Activated gamma-delta T cell treated with Interleukin-2 at 50 U/mL for 16 hours (primary cell): ENCODE data around the gene FRYL.
"Not testable (repeated sequence)": the region's sequence is repeated elsewhere in the genome, so short reads cannot be mapped to it uniquely, and the experiment has no call there.

Source experiments
- DNase-seq: peaks from one replicate; pipeline ENCODE4 v3.0.0-alpha.2; 2020

FRYL gene

GRCh38 chr4:48779998-48780864, at the start of gene FRYL:
Gene FRYL, minus strand, starts transcription at chr4:48780279. Its CDS starts 145,869 bp downstream, at chr4:48634410.
- DNase-seq = peak; percentile 98

DNA sequence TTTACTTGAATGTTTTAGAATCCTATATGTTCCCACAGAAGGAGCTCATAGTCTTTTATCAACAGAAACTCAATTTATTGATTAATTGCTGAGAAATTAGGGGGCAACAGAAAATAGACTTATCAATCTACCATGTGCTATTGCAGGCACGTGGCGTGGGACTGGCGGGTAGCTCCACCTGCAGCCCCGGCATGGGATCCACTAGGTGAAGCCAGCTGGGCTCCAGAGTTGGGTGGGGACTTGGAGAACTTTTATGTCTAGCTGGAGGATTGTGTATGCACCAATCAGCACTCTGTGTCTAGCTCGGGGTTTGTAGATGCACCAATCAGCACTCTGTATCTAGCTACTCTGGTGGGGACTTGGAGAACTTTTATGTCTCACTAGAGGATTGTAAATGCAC, 47.5 kb upstream of the FRYL start:
- DNase-seq = no peak

GRCh38 chr4:48821431-48821830, 41.4 kb upstream of the FRYL start:
- DNase-seq = not testable (repeated sequence)

GRCh38 chr4:48816971-48817370, 36.9 kb upstream of the FRYL start:
- no peak for DNase-seq

GRCh38 chr4:48816297-48816696, 36.2 kb upstream of the FRYL start:
- not testable (repeated sequence) for DNase-seq

DNA sequence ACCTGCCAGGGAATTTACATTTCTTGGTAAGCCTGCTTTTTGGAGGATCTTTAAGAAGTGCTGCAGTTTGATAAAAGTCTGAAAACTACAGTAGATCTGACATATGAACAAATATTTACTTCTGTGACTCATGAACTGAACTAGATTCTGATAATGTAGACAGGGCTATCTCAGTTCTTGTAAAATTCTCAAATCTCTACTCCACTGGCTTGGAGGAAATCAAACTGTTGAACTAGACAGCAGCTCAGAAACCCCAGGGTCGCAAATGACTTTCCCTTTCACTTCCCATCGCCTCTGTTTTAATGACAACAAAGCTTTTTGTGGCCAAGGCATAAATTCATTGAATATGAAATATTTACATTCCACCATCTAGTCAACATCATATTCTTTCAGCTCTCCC, 35.4 kb upstream of the FRYL start:
- DNase-seq = no peak

DNA sequence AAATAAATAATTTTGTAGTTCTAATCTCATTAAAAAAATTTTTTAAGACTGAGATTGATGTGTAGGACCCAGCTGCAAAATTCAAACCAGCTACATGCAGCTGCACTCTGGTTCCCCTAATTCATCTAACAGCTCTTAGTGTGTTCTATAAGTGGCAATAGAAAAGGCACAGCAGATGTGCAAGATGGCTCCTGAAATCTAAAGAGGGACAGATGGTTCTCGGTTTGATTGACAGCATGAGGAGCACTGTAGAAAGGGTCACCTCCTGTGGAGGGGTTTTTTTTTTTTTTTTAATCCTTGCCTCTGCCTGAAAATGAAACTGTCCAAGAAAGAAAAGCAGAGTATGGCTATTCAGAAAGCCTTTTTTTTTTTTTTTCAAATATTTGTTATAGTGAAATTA, 33.9 kb upstream of the FRYL start:
- no peak for DNase-seq

- DNase-seq = no peak
These were observed 32.8 kb upstream of the FRYL start for GRCh38 chr4:48812866-48813265.

GRCh38 chr4:48804584-48805301, 24.7 kb upstream of the FRYL start:
- no peak for DNase-seq

DNA sequence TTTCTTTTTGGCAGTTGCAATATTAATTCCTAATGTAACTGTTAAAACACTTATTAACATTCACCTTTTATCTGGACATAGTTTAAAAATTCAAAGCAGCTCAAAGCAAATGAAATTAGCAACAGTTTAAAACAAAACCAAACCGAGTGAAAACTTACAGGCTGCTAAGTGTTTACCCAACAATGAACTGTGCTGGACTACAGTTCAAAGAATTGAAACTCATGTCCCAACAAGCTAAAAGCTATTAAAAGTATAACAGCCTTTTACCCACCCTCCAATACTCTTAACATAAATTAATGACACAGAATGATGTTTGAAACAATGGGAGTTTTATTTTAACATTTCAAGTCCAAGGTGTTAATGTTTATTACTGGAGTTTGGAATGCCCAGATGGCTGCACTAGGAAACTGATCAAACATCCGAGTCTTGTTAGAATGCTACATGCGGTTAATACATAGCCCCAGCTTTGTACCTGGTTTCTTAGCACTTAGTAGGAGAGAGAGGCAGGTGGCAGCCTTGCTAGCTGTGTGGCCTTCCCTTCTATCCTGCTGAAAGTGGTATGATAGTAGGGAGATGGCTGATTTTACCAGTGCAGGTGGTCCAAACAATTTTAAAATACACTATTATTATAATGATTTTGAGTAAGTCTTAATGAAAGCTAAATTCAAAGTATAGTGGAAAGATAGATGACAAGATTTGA, 21.1 kb upstream of the FRYL start:
- DNase-seq = no peak

GRCh38 chr4:48800155-48800554, 20.1 kb upstream of the FRYL start:
- DNase-seq = not testable (repeated sequence)

DNA sequence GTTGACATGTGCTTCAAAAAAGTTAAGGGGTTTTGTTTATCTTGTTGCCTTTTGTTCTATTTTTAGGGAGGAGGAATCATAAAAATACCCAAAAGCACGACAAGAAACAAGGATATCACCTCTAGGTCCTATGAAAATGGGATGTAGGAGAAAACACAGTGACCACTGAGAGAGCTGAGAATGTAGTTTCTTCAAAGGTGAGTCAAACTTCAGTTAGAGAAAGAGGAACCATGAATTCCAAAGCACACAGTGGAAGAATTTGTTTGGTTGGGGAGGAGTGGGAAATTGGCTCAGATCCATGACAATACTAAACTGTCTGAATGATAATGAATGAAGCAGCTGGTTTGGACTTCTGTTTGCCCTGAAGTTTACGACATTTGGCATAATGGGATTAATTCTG, 19.1 kb upstream of the FRYL start:
- DNase-seq = no peak

DNA sequence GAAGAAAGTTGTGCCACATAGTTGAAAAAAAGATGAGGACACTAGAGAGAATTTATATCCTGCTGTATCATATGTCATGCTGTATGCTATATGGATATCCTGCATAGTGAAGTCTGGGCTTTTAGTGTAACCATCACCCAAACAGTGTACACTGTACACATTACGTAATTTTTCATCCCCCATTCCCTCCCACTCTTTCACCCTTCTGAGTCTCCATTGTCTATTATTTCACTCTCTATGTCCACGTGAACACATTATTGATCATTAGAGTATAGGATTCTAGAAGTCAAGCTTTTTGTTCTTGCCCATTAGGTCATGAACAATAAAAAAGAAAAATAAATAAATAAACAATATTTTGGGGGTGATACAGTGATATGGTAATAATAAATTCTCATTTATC, 18.0 kb upstream of the FRYL start:
- DNase-seq = no peak

GRCh38 chr4:48796927-48797679, 17.0 kb upstream of the FRYL start:
- DNase-seq = no peak

- DNase-seq = no peak
These were observed 16.3 kb upstream of the FRYL start for GRCh38 chr4:48796191-48796926.

DNA sequence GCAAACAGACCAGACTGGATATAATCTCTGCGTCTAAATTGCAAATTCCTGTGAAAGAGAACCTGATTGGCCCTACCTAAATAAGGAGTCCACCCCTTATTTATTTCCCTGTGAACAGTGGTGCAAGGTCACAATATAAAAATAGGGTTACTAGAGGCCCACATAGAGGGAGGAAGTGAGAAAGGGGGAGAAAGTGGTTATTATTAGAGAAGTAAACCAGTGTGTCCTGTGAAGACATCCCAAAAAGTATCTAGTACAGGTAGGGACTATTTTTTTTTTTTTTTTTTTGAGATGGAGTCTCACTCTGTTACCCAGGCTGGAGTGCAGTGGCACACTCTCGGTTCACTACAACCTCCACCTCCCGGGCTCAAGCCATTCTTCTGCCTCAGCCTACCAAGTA, 15.0 kb upstream of the FRYL start:
- no peak for DNase-seq

DNA sequence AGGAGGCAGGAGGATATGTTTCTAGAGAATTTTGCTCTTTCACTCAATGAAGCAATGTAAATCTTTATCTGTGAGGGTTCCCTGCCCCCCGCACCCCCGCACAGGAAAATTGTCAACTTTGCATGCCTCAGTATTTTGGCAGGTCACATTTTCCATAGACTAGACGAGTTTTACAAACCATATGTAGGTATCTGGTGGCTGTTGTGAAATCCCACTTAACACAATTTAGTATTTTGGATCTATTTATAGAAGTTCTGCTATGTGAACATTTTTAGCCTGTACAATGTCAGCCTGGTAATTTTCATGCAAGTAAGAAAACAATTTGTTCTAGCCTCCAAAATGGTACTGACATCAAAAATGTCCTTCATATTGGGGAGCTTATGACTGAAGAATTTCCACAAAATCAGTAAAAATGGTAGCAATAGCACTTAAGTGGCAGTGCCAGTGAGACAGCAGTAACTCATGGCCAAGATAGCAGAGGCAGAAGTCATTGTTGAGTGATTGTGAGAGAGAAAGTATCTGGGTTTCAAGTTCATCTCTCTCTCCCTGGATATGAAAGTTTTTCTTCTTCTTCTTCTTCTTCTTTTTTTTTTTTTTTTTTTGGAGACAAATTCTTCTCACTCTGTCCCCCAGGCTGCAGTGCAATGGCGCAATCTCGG, 12.4 kb upstream of the FRYL start:
- no peak for DNase-seq

DNA sequence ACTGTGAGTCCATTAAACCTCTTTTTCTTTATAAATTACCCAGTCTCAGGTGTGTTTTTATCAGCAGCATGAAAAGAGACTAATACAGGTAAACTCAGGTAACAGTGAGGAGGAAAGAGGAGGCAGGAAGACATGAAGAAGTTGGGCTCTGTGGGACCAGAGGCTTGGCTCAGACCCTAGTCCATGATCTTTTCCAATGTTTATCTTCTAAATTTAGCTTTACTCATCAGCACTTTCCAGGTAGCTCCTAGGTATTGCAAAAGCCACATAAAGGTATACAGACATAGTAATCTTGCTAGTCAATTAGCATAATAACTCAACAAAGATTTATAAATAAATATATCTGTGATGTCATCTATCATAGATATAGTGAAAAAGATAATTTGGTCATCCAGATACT, 11.2 kb upstream of the FRYL start:
- no peak for DNase-seq

DNA sequence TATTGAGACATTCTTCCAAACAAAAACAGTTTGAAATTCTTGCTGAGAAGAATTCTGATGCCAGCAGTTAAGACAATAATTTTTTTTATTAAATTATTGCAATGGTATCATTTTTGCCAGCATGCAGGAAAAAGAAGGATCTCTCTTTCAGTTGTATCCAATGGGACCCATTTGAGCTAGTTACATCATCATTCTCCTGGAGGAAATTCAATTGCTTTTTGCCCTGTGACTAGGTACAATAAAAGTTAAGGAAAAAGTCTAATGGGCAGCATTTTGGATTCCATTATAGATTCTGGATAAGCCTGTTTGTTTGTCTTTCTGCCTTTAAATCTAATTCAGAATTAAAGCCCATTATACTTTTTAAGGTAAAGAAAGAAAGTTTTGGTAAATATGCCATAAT, 10.5 kb upstream of the FRYL start:
- no peak for DNase-seq

DNA sequence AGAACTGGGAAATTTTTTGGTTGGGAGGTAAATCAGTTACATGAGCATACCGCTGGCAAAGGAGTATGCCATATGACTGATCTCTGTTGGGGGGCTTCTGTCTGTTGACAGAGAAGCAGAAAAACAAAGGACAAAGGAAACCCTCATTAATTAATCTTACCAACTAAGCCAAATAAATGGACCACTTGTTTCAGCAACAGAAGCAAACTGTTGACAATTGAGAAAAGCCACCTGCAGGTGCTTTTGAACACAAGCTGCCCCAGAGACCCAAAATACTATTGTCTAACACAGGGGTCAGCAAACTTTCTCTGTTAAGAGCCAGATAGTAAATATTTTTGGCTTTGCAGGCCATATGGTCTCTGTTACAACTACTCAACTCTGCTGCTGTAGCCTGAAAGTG, 7.0 kb upstream of the FRYL start:
- no peak for DNase-seq

DNA sequence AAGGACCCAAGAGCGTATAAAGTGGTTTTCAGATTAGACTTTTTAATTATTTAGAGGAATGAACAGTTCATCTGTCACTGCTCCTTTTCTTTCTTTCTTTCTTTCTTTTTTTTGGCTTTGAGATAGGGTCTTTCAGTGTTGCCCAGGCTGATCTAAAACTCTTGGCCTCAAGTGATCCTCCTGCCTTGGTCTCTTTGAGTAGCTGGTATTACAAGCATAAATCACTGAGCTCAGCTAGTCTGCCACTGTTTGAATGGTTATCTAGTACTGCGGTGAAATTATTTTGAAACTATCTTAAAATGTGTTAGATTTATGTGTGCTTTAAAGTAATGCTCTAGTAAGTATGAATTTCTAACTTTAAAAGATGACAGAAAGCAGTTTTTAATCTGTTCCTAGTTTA, 6.5 kb upstream of the FRYL start:
- DNase-seq = no peak

GRCh38 chr4:48785302-48785701, 5.2 kb upstream of the FRYL start:
- DNase-seq = no peak
